ENCODE results near the gene H1-8.

The H1-8 gene

DNA sequence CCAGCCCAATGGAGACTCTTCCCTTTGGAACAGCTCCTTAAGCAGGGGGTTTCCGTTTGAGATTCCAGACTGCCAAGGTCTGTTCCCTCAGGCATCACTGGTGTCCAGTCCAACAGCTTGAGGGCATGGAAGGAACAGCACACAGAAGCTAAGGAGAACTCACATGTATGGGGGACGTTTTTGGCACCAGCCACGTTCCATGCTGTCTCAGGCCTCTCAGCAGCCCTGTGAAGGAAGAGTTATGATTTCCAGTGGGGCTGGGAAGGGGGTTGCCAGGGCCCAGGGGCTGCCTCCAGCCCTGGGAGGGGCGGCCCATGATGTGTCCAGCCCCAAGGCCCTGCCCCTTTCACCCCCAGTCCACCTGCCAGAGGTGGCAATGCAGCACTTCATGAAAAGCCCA is 22.0 kb upstream of the H1-8 start:
- TF ChIP-seq GATA1 (IDR thresholded peaks at IDR 0.05; ENCODE audit: low read depth, low read length) = no peak
- no peak for TF ChIP-seq POLR2A (IDR thresholded peaks at IDR 0.05; ENCODE audit: low read length)
- no peak for DNase-seq

- TF ChIP-seq POLR2A (IDR thresholded peaks at IDR 0.05; ENCODE audit: low read length) (no peak), GATA1 (IDR thresholded peaks at IDR 0.05; ENCODE audit: low read depth, low read length) (no peak)
- no peak for DNase-seq
These were observed 21.4 kb upstream of the H1-8 start for GRCh38 chr3:129521611-129522010.

DNA sequence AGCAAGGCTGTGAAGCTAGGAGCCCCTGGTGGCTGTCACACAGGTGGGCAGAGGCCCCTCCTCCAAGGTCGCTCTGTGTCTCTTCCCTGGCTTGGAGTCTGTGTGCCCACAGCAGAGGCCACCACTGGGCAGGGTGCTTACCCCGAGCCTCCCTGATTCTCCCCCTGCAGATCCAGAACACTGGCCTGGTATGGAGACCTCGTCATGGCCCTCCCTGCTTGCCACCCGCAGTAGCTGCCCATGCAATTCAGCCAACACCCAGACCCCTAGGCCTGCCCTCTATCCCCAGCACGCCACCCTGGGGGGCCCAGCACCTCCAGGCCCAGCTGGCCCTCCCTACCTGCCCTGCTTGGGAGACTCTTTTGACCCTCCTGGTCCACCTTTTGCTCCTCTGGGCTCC is 20.0 kb upstream of the H1-8 start:
- TF ChIP-seq POLR2A (IDR thresholded peaks at IDR 0.05; ENCODE audit: low read length) (no peak), GATA1 (IDR thresholded peaks at IDR 0.05; ENCODE audit: low read depth, low read length) (no peak)
- DNase-seq = no peak

- no peak for DNase-seq
- no peak for TF ChIP-seq POLR2A (IDR thresholded peaks at IDR 0.05; ENCODE audit: low read length)
- TF ChIP-seq GATA1 (IDR thresholded peaks at IDR 0.05; ENCODE audit: low read depth, low read length) = no peak
These were observed 18.9 kb upstream of the H1-8 start for GRCh38 chr3:129524081-129524480.

DNA sequence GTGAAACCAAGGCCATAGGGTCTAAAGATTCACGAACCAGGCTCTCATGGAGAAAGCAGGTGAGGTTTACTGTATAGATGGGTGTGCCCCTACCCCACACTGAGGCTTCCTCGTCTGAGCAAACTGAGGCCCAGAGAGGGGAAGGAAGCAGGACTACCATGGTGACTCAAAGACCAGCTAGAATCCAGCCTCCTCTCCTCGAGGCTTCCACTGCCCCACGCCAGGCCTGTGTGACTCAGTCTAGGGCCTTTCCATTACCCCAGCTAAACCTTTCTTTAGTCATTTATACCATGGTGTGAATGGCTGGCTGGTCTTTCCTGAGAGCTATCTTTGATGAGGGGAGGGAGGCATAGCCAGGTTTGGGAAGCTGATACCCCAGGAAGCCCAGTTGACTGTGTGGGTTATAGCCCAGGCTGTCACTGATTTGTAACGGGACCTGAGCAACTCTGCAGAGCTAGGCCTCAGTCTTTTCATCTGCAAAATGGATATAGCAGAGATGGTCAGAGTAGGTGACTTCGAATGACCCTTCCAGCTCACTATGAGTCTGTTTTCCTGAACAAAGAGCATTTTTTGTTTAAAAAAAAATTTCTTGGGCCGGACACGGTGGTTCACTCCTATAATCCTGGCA is 17.5 kb upstream of the H1-8 start:
- TF ChIP-seq GATA1 (IDR thresholded peaks at IDR 0.05; ENCODE audit: low read depth, low read length) = no peak
- no peak for DNase-seq

- TF ChIP-seq POLR2A (IDR thresholded peaks at IDR 0.05; ENCODE audit: low read length) = no peak
- TF ChIP-seq GATA1 (IDR thresholded peaks at IDR 0.05; ENCODE audit: low read depth, low read length) = no peak
- no peak for DNase-seq
These were observed 16.7 kb upstream of the H1-8 start for GRCh38 chr3:129526121-129526900.

DNA sequence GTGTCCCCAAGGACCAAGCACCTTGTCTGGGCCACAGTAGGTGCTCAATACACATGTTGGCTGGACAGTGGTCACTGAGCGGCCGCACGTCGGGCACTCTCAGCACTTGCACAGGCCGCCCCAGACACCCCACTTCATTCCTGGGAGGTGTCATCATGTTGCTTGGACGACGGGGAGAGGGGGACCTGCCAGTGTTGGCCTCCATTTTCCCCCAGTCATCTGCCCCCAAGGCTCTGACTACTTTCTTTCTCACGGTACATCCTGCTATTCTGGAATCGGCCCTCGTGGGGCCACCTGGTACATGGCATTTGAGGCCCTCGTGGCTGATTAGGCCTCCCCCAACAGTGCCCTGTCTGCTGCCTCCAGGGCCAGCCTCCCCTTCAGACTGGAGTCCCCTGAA is 15.7 kb upstream of the H1-8 start:
- TF ChIP-seq POLR2A (IDR thresholded peaks at IDR 0.05; ENCODE audit: low read length) (no peak), GATA1 (IDR thresholded peaks at IDR 0.05; ENCODE audit: low read depth, low read length) (no peak)
- DNase-seq = no peak

- no peak for DNase-seq
- TF ChIP-seq GATA1 (IDR thresholded peaks at IDR 0.05; ENCODE audit: low read depth, low read length) = no peak
- no peak for TF ChIP-seq POLR2A (IDR thresholded peaks at IDR 0.05; ENCODE audit: low read length)
These were observed 14.3 kb upstream of the H1-8 start, which contains the start of gene RHO for GRCh38 chr3:129528589-129529100. Gene RHO, plus strand, starts transcription at chr3:129528639. Its CDS starts 95 bp downstream, at chr3:129528734.

GRCh38 chr3:129529436-129530210 is 13.4 kb upstream of the H1-8 start:
- no peak for DNase-seq
- TF ChIP-seq GATA1 (IDR thresholded peaks at IDR 0.05; ENCODE audit: low read depth, low read length) = no peak
- TF ChIP-seq POLR2A (IDR thresholded peaks at IDR 0.05; ENCODE audit: low read length) = no peak

- no peak for DNase-seq
These were observed 12.7 kb upstream of the H1-8 start for GRCh38 chr3:129530251-129530791.

DNA sequence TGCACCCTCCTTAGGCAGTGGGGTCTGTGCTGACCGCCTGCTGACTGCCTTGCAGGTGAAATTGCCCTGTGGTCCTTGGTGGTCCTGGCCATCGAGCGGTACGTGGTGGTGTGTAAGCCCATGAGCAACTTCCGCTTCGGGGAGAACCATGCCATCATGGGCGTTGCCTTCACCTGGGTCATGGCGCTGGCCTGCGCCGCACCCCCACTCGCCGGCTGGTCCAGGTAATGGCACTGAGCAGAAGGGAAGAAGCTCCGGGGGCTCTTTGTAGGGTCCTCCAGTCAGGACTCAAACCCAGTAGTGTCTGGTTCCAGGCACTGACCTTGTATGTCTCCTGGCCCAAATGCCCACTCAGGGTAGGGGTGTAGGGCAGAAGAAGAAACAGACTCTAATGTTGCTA is 12.2 kb upstream of the H1-8 start:
- DNase-seq = no peak
- TF ChIP-seq POLR2A (IDR thresholded peaks at IDR 0.05; ENCODE audit: low read length) (no peak), GATA1 (IDR thresholded peaks at IDR 0.05; ENCODE audit: low read depth, low read length) (no peak)

More at GRCh38 chr3:129530251-129530791, 12.7 kb upstream of the H1-8 start:
- TF ChIP-seq GATA1 (IDR thresholded peaks at IDR 0.05; ENCODE audit: low read depth, low read length) (no peak), POLR2A (IDR thresholded peaks at IDR 0.05; ENCODE audit: low read length) (no peak)

GRCh38 chr3:129531699-129532098 is 11.3 kb upstream of the H1-8 start:
- no peak for DNase-seq
- no peak for TF ChIP-seq GATA1 (IDR thresholded peaks at IDR 0.05; ENCODE audit: low read depth, low read length)
- no peak for TF ChIP-seq POLR2A (IDR thresholded peaks at IDR 0.05; ENCODE audit: low read length)

DNA sequence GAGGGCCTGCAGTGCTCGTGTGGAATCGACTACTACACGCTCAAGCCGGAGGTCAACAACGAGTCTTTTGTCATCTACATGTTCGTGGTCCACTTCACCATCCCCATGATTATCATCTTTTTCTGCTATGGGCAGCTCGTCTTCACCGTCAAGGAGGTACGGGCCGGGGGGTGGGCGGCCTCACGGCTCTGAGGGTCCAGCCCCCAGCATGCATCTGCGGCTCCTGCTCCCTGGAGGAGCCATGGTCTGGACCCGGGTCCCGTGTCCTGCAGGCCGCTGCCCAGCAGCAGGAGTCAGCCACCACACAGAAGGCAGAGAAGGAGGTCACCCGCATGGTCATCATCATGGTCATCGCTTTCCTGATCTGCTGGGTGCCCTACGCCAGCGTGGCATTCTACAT is 10.7 kb upstream of the H1-8 start:
- TF ChIP-seq POLR2A (IDR thresholded peaks at IDR 0.05; ENCODE audit: low read length) (no peak), GATA1 (IDR thresholded peaks at IDR 0.05; ENCODE audit: low read depth, low read length) (no peak)
- DNase-seq = no peak

- no peak for DNase-seq
- no peak for TF ChIP-seq POLR2A (IDR thresholded peaks at IDR 0.05; ENCODE audit: low read length)
- TF ChIP-seq GATA1 (IDR thresholded peaks at IDR 0.05; ENCODE audit: low read depth, low read length) = no peak
These were observed 9.6 kb upstream of the H1-8 start for GRCh38 chr3:129533406-129533805.
